ENCODE results near the gene GH1.
"Not testable (repeated sequence)": the region's sequence is repeated elsewhere in the genome, so short reads cannot be mapped to it uniquely, and the experiment has no call there.

The GH1 gene

DNA sequence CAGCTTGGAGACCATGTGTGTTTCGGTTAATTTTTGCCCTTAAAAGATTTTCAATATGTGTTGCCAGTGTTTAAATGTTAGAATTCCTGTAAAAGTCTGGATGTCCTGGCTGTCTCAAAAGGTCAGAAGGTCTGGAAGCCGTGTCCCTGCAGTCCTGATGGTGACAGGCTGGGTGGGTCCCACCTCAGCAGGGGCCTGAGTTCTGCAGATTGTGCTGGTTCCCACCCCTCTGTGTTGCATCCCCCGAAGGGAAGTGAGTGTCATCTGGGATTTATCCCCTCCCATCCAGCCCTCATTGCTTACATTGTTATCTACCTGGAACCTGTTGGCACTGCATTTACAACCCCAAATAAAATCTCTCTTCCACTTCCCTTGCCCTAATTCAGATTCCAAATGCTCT lies 24.6 kb downstream of the GH1 start:
- DNase-seq: not testable (repeated sequence)

GRCh38 chr17:63892316-63893037 lies 26.2 kb downstream of the GH1 start:
- not testable (repeated sequence) for DNase-seq

DNA sequence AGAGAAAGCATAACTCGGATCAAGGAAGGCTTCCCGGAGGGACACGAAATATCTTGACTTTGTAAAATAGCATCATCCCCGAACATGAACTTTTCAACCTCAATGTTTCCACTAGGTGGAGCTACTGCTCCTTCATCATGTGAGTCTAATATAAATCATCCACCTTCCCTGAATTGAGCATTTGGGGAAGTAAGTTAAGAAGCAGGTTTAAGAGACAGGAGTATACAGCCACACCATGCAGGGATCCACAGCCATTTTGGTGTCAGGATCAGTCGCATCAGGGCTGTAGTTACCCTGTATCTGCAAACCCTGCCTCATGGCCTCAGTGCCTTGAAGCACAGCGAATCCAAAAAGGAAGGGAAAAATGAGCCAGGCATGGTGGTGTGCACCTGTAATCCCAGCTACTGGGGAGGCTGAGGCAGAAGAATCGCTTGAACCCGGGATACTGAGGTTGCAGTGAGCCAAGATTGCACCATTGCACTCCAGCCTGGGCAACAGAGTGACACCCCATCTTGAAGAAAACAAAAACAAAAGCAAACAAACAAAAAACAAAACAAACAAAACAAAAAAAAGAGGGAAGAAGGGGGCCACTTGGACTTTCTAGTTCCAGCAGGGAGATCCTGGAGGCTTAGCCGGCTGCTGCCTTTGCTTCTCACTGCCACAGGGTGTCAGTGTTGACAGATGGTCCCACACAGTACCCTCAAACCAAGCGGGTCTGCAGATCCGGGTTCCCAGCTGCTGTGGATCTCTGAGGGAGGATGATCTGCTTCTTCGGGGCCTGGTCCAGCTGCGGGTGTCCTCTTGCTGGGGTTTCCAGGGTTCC lies 29.4 kb downstream of the GH1 start:
- not testable (repeated sequence) for DNase-seq

DNA sequence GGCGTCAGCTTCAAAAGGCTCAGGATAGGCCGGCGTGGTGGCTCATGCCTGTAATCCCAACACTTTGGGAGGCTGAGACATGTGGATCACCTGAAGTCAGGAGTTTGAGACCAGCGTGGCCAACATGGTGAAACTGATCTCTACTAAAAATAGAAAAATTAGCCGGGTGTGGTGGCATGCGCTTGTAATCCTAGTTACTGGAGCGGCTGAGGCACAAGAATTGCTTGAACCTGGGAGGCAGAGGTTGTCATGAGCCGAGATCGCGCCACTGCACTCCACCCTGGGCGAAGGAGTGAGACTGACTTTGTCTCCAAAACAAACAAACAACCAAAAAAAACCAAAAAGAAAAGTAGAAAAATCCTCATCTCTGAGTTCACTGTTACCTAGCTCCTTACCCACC lies 33.5 kb downstream of the GH1 start:
- not testable (repeated sequence) for DNase-seq

- not testable (repeated sequence) for DNase-seq
Measured at GRCh38 chr17:63882626-63883126, 36.0 kb downstream of the GH1 start.

DNA sequence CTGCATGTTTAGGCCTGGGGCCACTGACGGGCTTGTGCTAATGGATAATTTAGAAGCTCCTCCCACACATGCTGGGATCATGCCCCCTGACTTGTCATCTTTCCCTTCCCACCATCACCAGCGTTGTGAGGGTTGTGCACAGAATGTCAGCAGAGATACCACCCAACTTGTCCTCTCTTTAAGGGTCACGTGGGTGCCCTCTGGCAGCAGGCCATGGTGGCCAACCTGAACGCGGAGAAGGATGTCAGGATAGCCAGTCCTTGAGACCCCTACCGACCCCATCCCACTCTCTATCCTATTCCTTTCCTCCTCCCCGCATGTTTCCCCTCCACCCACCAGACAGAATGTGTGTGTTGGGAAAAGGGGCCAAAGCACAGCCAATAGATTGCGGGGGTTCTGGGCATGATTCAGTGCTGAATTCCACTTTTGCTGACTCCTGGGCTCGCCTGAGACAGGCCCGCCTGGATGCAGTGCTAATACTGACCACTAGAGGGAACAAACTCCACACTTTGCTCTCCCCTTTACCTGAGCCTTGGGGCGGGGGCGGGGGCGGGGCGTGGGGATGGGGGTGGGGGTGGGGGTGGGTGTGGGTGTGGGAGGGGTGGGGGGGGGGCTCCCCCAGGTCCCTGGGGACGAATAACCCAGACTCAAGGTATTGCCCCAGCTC lies 36.6 kb downstream of the GH1 start, which contains the start of gene GH2:
GH2 (minus strand) TSS at position 10 of the 667 bp plus-strand sequence. CDS start 143 bp downstream, outside the sequence.
- peak; percentile 46 for DNase-seq

DNA sequence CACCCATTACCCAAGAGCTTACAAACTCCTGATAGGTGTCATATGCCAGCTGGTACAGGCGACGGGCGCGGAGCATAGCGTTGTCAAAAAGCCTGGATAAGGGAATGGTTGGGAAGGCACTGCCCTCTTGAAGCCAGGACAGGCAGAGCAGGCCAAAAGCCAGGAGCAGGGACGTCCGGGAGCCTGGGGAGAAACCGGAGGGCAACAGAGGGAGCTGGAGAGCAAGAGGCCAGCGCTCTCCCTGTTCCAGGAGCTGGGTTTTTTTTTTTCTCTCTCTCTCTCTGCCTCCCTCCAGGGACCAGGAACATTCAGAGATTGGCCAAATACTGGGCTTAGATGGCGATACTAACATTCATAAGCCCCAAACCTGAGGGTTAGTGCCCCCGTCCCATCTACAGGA lies 37.3 kb downstream of the GH1 start:
- DNase-seq: not testable (repeated sequence)

DNA sequence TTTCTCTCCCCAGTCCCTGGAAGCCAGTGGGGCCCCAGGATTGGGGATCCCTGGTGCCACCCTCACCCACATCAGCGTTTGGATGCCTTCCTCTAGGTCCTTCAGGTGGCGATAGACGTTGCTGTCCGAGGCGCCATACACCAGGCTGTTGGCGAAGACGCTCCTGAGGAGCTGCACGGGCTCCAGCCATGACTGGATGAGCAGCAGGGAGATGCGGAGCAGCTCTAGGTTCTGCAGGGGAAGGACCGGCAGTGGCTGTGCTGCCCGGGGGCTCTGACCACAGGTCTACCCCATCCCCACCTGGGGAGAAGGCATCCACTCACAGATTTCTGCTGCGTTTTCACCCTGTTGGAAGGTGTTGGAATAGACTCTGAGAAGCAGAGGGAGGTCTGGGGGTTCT lies 37.9 kb downstream of the GH1 start:
- no peak for DNase-seq

DNA sequence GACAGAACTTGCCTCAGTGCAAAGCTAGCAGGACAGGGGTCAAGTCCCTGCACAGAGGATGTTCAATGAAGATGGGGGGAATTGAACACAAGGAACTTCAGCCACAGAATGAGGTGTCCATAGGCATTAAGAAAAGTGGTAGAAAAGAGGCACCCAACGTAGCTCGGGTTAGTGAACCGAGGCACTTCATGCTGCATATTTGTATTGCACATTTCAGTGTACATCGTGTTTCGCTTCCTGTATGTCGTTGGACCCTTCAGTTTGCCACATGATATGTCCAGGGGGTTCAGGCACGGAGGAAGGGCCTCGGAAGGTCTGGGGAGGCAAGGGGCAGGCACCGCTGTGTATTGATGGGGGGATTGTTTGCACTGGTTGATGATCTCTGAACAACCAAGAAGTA lies 40.2 kb downstream of the GH1 start:
- not testable (repeated sequence) for DNase-seq

- DNase-seq: not testable (repeated sequence)
Measured at GRCh38 chr17:63874693-63875092, 43.9 kb downstream of the GH1 start.

GRCh38 chr17:63874061-63874626 lies 44.5 kb downstream of the GH1 start:
- not testable (repeated sequence) for DNase-seq

- not testable (repeated sequence) for DNase-seq
Measured at GRCh38 chr17:63873577-63873976, 45.1 kb downstream of the GH1 start, which contains the start of gene CSH2. TSS of gene CSH2 (minus strand) at chr17:63873677. CDS start at chr17:63873614, 63 bp downstream.

- DNase-seq: not testable (repeated sequence)
Measured at GRCh38 chr17:63871646-63872365, 46.8 kb downstream of the GH1 start.

DNA sequence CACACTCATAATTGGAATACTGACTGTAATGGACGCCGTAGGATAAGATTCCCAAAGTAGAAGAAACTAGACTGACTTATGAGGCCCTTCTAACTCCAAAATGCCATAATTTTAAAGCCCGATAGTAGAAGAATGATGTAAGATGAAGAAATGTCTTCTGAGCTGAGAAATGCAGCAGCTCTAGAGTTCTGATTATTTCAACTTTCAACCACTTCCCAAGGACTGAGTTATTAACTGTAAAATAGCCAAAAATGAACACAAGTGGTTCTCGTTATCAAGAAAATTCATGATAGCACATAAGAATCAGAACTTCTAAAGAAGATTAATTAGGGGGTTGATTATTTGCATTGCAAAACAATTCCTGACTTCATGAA lies 48.4 kb downstream of the GH1 start:
- not testable (repeated sequence) for DNase-seq

DNA sequence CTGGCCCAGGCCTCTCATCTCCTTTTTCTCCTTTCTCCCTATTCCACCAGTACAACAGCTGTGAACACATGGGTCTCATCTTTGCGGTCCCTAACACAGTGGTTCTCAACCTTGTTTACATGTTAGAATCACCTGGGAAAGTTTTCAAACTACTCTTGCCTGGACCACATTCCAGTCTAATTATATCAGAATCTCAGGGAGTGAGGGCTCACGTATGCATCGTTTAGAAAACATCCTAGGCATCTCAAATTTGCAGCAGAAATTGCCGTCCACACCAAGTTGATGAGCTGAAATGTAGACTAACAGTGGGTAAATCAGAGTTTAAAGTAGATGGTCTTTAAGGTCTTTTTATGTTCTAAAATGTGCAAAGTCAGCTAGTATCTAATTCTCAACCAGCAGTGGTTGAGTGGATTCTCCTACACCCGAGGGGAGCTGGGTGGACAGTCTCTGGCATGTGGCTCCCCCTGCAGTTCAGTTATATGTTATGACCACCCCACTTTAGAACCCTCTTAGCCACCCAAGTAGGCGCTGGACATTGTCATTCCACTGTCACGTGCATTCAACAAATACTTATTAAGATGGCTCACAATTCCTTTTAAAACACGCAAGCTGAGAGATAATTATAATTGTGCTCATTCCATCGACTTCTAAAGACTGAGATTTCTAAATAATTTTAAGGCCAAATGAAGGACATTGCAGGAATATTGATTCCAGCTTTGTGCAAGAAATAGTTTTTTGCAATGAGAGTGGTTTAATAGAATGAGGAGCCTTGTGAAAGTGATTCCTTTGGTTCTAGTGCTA lies 48.9 kb downstream of the GH1 start:
- DNase-seq: not testable (repeated sequence)
